GM18520 (cell line): Measurements from ENCODE around the gene ALKBH1.
A peak's percentile ranks its signal among the peaks of the same experiment; 100 is the strongest.
"Not testable (repeated sequence)": the region's sequence is repeated elsewhere in the genome, so short reads cannot be mapped to it uniquely, and the experiment has no call there.

Source experiments
- ATAC-seq: cut with Tn5 transposase; IDR thresholded peaks from one replicate; pipeline ENCODE4 v1.9.1; 2021; ENCODE audit not compliant: unreplicated experiment

ALKBH1 gene

GRCh38 chr14:77707724-77708408 is at the start of gene ALKBH1, which contains the start of gene SLIRP:
Gene ALKBH1, minus strand, starts transcription at chr14:77708023. Its CDS starts 19 bp downstream, at chr14:77708004.
Gene SLIRP, plus strand, starts transcription at chr14:77708103. Its CDS starts 9 bp downstream, at chr14:77708112.
- ATAC-seq, result peak; percentile 96

GRCh38 chr14:77752799-77753516 is 45.1 kb upstream of the ALKBH1 start:
- no peak for ATAC-seq

- no peak for ATAC-seq
Measured at GRCh38 chr14:77752266-77752665, 44.4 kb upstream of the ALKBH1 start.

DNA sequence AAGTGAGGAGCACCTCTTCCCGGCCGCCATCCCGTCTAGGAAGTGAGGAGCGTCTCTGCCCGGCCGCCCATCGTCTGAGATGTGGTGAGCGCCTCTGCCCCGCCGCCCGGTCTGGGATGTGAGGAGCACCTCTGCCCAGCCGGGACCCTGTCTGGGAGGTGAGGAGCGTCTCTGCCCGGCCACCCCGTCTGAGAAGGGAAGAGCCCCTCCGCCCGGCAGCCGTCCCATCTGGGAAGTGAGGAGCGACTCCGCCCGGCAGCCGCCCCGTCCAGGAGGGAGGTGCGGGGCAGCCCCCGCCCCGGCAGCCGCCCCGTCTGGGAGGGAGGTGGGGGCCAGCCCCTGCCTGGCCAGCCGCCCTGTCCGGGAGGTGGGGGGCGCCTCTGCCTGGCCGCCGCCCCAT is 39.6 kb upstream of the ALKBH1 start:
- not testable (repeated sequence) for ATAC-seq

DNA sequence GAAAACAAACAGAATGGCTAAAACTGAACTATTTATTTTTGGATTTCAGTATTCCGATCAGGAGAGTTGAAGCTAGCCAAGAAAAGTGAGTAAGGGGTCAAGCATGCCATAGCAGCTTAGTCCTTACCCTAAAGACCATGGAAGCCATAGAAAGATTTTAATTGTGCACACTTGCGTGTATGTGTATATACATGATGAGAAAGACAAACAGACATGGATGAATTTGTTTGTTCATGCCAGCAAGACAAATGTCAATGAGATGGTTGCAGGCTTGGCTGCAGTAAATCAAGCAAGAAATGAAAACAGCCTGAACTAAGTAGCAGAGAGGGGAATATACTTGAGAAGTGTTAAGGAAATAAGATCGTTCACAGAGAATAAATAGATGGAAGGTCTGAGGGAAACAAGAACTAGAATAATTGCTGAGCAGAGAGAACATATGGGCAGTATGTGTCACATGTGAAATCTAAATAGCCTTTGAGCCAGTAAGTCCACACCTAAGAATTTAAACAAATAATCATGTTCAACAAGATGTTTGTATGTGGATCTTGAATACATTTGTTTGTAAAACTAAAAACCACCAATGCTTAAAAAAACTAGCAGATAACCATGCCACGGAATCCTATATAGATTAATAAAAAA is 38.4 kb upstream of the ALKBH1 start:
- ATAC-seq, result no peak

DNA sequence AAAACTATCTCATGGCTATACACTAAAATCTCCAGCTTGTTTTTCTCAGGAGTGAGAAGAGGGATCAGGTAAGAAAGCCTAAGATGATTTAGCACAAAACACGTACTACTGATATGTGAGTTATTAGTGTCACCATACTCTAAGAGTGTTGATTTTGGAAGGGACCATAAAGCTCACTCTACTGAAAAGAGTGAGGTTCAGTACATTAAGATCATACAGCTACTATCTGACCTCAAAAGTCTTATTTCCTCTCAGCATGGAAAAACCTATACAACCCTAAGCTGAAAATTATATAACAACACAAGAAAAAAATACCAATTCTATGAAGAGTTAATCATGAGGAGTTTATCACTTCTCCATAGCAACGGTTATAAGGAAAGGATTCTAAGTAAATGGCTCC is 33.6 kb upstream of the ALKBH1 start:
- no peak for ATAC-seq

- peak; percentile 79 for ATAC-seq
Measured at GRCh38 chr14:77738559-77739250, 30.9 kb upstream of the ALKBH1 start.

GRCh38 chr14:77730976-77731497 is 23.2 kb upstream of the ALKBH1 start:
- ATAC-seq, result no peak

DNA sequence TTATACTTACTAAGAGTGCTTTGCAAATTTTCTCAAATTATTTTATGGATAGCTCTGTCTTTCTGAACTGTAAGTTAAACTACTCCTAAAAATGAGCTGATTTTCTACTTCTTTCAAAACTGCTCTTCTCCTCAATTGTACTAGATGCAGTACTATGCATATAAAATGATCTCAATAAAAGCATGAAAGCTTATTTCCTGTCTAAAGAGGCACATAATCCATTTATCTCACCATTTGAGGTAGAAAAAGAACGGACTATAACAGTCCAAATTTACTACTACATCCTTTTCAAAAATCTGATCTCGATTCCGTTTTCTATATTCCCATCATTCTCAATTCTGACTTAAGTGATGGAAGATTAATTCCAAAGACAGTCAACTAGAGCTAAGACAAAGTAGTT is 14.5 kb upstream of the ALKBH1 start:
- no peak for ATAC-seq

- no peak for ATAC-seq
Measured at GRCh38 chr14:77721437-77721836, 13.6 kb upstream of the ALKBH1 start.

DNA sequence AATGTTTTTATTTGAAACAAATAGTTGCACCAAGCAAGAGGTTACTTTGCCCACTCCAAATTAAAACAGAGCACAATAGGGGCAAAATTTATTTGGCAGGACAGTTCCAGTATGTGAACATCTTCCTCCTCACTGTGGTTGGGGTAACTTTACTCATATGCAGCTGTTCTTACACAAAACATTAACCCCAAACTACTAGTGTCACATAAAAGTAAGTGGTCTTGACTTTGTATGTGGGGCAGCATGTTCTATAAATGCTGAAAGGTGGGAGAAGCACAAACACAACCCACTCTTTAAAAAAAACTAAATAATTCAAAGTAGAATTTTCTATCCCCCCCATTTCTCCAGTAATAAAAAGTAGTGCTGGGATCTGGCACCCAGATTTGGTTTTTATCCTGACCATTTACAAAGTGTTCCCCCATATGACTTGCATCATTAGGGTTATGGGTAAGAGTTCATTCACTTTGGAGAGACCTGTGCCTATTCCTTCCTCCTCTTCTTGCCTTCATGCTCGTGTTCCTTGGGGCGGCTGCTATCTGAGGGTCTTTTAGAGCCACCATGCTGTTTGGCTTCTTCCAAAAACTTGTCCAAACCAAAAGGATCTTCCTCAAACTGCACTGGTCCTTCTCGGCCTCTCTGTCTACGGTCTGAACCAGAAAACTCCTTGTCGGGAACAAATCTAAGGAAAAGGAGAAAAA is 9.9 kb upstream of the ALKBH1 start:
- ATAC-seq, result no peak

GRCh38 chr14:77714926-77715325 is 7.1 kb upstream of the ALKBH1 start:
- ATAC-seq, result no peak

DNA sequence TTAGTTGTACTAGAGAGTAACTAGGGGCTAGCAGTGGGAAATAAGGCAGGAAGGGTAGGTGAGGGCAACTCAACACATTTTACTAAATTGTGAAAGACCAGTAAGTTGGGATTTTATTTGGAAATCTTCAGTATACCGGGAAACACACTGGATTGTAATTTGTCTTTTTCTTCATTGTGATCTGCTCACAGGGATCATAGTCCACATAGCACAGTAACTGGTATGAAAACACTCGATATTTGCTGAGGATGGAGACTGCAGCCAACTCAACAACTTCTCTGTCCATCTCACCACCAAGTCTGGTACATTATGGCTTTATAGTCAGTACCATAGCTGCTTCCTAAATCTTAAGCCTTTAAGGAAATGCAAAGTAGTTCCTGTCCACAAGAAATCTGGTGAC is 2.5 kb upstream of the ALKBH1 start:
- no peak for ATAC-seq

GRCh38 chr14:77709412-77709811 is 1.6 kb upstream of the ALKBH1 start:
- ATAC-seq, result no peak

DNA sequence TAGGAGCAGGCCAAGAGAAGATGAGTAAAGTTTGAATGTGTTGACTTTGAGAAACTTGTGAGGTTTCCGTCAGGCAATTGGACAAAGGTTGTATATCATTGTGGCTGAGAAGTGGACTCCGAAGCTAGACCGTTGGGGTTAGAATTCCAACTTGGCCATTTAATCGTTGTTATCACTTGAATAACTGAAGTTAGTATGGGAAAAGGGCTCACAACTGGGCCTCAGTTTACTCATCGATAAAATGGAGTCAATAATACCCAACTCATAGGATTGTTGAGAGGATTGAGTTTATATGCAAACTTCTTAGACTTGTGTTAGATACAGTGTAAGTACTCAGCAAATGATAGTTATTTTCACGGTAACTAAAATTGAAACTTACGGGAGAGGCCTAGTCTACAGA is 926 bp upstream of the ALKBH1 start:
- ATAC-seq, result no peak

- ATAC-seq, result peak; percentile 12
Measured at GRCh38 chr14:77707355-77707723, 484 bp downstream of the ALKBH1 start.

DNA sequence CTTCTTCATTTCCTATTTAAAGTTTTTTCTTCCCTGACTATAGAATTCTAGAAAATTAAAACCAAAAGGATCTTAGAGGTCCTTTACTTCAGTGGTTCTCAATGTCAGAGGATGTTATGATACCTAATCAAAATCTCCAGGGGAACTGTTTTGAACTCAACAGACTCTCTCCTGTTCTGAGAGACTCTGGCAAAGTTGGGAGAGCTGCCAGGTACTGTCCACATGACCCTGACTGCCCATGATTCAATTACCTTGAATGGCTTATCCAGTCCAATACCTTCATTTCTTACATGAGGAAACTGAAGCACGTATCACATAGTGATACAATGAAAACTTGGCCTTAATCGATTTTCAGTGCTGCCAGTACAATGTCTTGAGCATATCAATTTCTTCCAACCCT is 16.6 kb downstream of the ALKBH1 start:
- no peak for ATAC-seq

- no peak for ATAC-seq
Measured at GRCh38 chr14:77682158-77682553, 25.7 kb downstream of the ALKBH1 start.

GRCh38 chr14:77681196-77682157 is 26.3 kb downstream of the ALKBH1 start:
- no peak for ATAC-seq

GRCh38 chr14:77674931-77675330 is 32.9 kb downstream of the ALKBH1 start:
- ATAC-seq, result no peak
